GM21390 (cell line): ENCODE results near the gene XPOT.

Experiments
- ATAC-seq: cut with Tn5 transposase; IDR thresholded peaks from one replicate; pipeline ENCODE4 v1.9.1; 2021; ENCODE audit not compliant: unreplicated experiment

Gene XPOT

GRCh38 chr12:64461634-64462414 is 57.6 kb downstream of the XPOT start:
- ATAC-seq, result no peak

- no peak for ATAC-seq
These were observed 62.0 kb downstream of the XPOT start for GRCh38 chr12:64466178-64466577.

- no peak for ATAC-seq
These were observed 64.8 kb downstream of the XPOT start for GRCh38 chr12:64468966-64469365.

- ATAC-seq, result no peak
These were observed 65.4 kb downstream of the XPOT start for GRCh38 chr12:64469455-64470142.

- no peak for ATAC-seq
These were observed 66.3 kb downstream of the XPOT start for GRCh38 chr12:64470495-64470894.

GRCh38 chr12:64473176-64473575 is 69.0 kb downstream of the XPOT start:
- ATAC-seq, result no peak

- no peak for ATAC-seq
These were observed 71.3 kb downstream of the XPOT start for GRCh38 chr12:64475518-64475917.

GRCh38 chr12:64476844-64477243 is 72.7 kb downstream of the XPOT start:
- no peak for ATAC-seq

GRCh38 chr12:64478661-64479060 is 74.5 kb downstream of the XPOT start:
- no peak for ATAC-seq

- no peak for ATAC-seq
These were observed 76.0 kb downstream of the XPOT start for GRCh38 chr12:64480148-64480547.

- no peak for ATAC-seq
These were observed 82.5 kb downstream of the XPOT start for GRCh38 chr12:64486657-64487056.

GRCh38 chr12:64491718-64492117 is 87.5 kb downstream of the XPOT start:
- ATAC-seq, result no peak

GRCh38 chr12:64493513-64493912 is 89.3 kb downstream of the XPOT start:
- no peak for ATAC-seq

- no peak for ATAC-seq
These were observed 91.0 kb downstream of the XPOT start for GRCh38 chr12:64494998-64495729.

- ATAC-seq, result no peak
These were observed 92.7 kb downstream of the XPOT start for GRCh38 chr12:64496839-64497400.

- no peak for ATAC-seq
These were observed 93.3 kb downstream of the XPOT start for GRCh38 chr12:64497484-64497883.

- no peak for ATAC-seq
These were observed 93.7 kb downstream of the XPOT start for GRCh38 chr12:64497903-64498302.

- no peak for ATAC-seq
These were observed 96.2 kb downstream of the XPOT start for GRCh38 chr12:64500394-64500793.
